GM23338 (cell line): ENCODE results near the gene BTLA. TPM values are rescaled to one million over a fixed set of nuclear protein-coding genes. Genes with fewer than 3 reads are reported as not detected.
A peak's percentile ranks its signal among the peaks of the same experiment; 100 is the strongest.

Experiments
- ATAC-seq: fragments of 200-7000 bp; cut with Tn5 transposase; 3 replicates; pipeline ENCODE4 v1.9.1; 2020
- DNase-seq: peaks from one replicate; pipeline ENCODE4 v3.0.0-alpha.2; 2015; ENCODE audit warnings: low spot score
- H2AFZ ChIP-seq: fragments of 200-600 bp; sonication (generic); 2 replicates; pipeline ENCODE4 v1.8.0; 2016; ENCODE audit warnings: antibody characterized with exemption, mild to moderate bottlenecking, moderate library complexity
- H3F3A ChIP-seq: fragments of 200-600 bp; sonication (generic); replicated peaks from 2 replicates; pipeline ENCODE4 v1.8.0; 2017; ENCODE audit warnings: antibody characterized with exemption, mixed run types, low read depth
- H3K27ac ChIP-seq: fragments of 200-600 bp; sonication (generic); 2 replicates; pipeline ENCODE4 v1.6.1; 2016; ENCODE audit warnings: low read depth
- H3K27me3 ChIP-seq: fragments of 200-600 bp; sonication (generic); 2 replicates; pipeline ENCODE4 v1.8.0; 2016; ENCODE audit warnings: mild to moderate bottlenecking, mixed run types, moderate library complexity; ENCODE audit not compliant: insufficient read depth
- H3K36me3 ChIP-seq: fragments of 200-600 bp; sonication (generic); 2 replicates; pipeline ENCODE4 v1.8.0; 2016; ENCODE audit warnings: mild to moderate bottlenecking; ENCODE audit not compliant: insufficient read depth
- H3K4me1 ChIP-seq: fragments of 200-600 bp; sonication (generic); 2 replicates; pipeline ENCODE4 v1.8.0; 2016; ENCODE audit warnings: mild to moderate bottlenecking, moderate library complexity; ENCODE audit not compliant: insufficient read depth
- H3K4me2 ChIP-seq: fragments of 200-600 bp; sonication (generic); 2 replicates; pipeline ENCODE4 v1.7.1; 2017; ENCODE audit warnings: mixed run types
- H3K4me3 ChIP-seq: fragments of 200-600 bp; sonication (generic); 2 replicates; pipeline ENCODE4 v1.6.1; 2016; ENCODE audit warnings: mixed run types
- H3K79me2 ChIP-seq: fragments of 200-600 bp; sonication (generic); replicated peaks from 2 replicates; pipeline ENCODE4 v1.8.0; 2017; ENCODE audit warnings: mild to moderate bottlenecking; ENCODE audit not compliant: insufficient read depth
- H3K9me2 ChIP-seq: fragments of 200-600 bp; sonication (generic); 2 replicates; pipeline ENCODE4 v1.8.0; 2017; ENCODE audit not compliant: insufficient read depth
- H4K20me1 ChIP-seq: fragments of 200-600 bp; sonication (generic); replicated peaks from 2 replicates; pipeline ENCODE4 v1.8.0; 2017; ENCODE audit warnings: mild to moderate bottlenecking; ENCODE audit not compliant: insufficient read depth
- H3K27ac Mint-ChIP-seq: 2 replicates; pipeline ENCODE4 v1.8.0; 2020; ENCODE audit warnings: inconsistent platforms, mild to moderate bottlenecking, moderate library complexity, mixed read lengths
- H3K27me3 Mint-ChIP-seq: 3 replicates; pipeline ENCODE4 v1.8.0; 2022; ENCODE audit warnings: low read depth, mild to moderate bottlenecking, moderate library complexity, mixed read lengths, inconsistent platforms; ENCODE audit not compliant: insufficient read depth, poor library complexity
- H3K36me3 Mint-ChIP-seq: 3 replicates; pipeline ENCODE4 v1.8.0; 2021; ENCODE audit warnings: low read depth, mild to moderate bottlenecking, inconsistent platforms, moderate library complexity, mixed read lengths
- H3K4me1 Mint-ChIP-seq: 3 replicates; pipeline ENCODE4 v1.8.0; 2020; ENCODE audit warnings: mild to moderate bottlenecking, inconsistent platforms, mixed read lengths
- H3K4me3 Mint-ChIP-seq: 3 replicates; pipeline ENCODE4 v1.8.0; 2021; ENCODE audit warnings: moderate library complexity, mild to moderate bottlenecking, inconsistent platforms, mixed read lengths
- H3K9me3 Mint-ChIP-seq: 3 replicates; pipeline ENCODE4 v1.8.0; 2020; ENCODE audit warnings: moderate library complexity, mild to moderate bottlenecking, inconsistent platforms, mixed read lengths
- CREB1 ChIP-seq: fragments of 250-450 bp; sonication (Bioruptor Pico); IDR thresholded peaks from 2 replicates; pipeline ENCODE4 v1.5.0; 2020; ENCODE audit warnings: low read depth, mild to moderate bottlenecking, moderate library complexity
- EZH2 ChIP-seq: fragments of 200-600 bp; sonication (generic); IDR thresholded peaks from one replicate; pipeline ENCODE4 v1.8.0; 2017; ENCODE audit warnings: antibody characterized with exemption, mild to moderate bottlenecking, low read depth; ENCODE audit not compliant: unreplicated experiment
- EZH2phosphoT487 ChIP-seq: fragments of 200-600 bp; sonication (generic); IDR thresholded peaks from one replicate; pipeline ENCODE4 v1.8.1; 2018; ENCODE audit warnings: antibody characterized with exemption; ENCODE audit not compliant: unreplicated experiment
- JUNB ChIP-seq: IDR thresholded peaks from one replicate; pipeline ENCODE4 v1.6.1; 2016; ENCODE audit warnings: antibody characterized with exemption; ENCODE audit not compliant: unreplicated experiment
- POLR2AphosphoS5 ChIP-seq: IDR thresholded peaks from 2 replicates; pipeline ENCODE4 v1.6.1; 2016; ENCODE audit warnings: antibody characterized with exemption, low read depth
- ZNF114 ChIP-seq: fragments of 250-450 bp; sonication (Bioruptor Pico); IDR thresholded peaks from 2 replicates; pipeline ENCODE4 v1.5.0; 2020; ENCODE audit warnings: mild to moderate bottlenecking, moderate library complexity
- ZNF331 ChIP-seq: fragments of 250-450 bp; sonication (Bioruptor Pico); IDR thresholded peaks from 2 replicates; pipeline ENCODE4 v1.5.0; 2020; ENCODE audit warnings: low read depth, mild to moderate bottlenecking, moderate library complexity
- ZNF462 ChIP-seq: fragments of 250-450 bp; sonication (Bioruptor Pico); IDR thresholded peaks from 2 replicates; pipeline ENCODE4 v1.5.0; 2020; ENCODE audit warnings: mild to moderate bottlenecking, moderate library complexity
- polyA plus RNA-seq: library from polyadenylated mRNA; unstranded; fragments of >200 nt; fragmentation: Nextera tagmentation; extraction: Ambion mirVana; gene quantifications from 2 replicates; pipeline ENCODE4 v1.2.1, GENCODE V29; 2016
- total RNA-seq: library from RNA; depleted of rRNA; stranded (reverse); fragments of >200 nt; shearing (Covaris generic); gene quantifications from 2 replicates; pipeline ENCODE4 v1.2.3, GENCODE V29; 2014

BTLA gene
- total and polyA plus RNA-seq, 2 experiments from 2014 or later: 0.44 TPM; not detected in 1

- TF ChIP-seq ZNF462 (CRISPR knock-in tag) (no peak), ZNF114 (CRISPR knock-in tag) (no peak)
Measured at GRCh38 chr3:112425382-112425781, 73.9 kb downstream of the BTLA start (continued).

GRCh38 chr3:112424394-112424793 is 74.9 kb downstream of the BTLA start:
- H3K4me1 Mint-ChIP-seq: peaks cover 34% of the 10 kb centered on the region
- peaks cover 16% of the 10 kb centered on the region for H3K27me3 Mint-ChIP-seq

More at GRCh38 chr3:112424394-112424793, 74.9 kb downstream of the BTLA start:
- no peaks in the 10 kb centered on the region for H3F3A ChIP-seq
- peaks cover 30% of the 10 kb centered on the region for H3K79me2 ChIP-seq
- no peak overlapping the region for H3K4me3 ChIP-seq
- H3K36me3 ChIP-seq: no peaks in the 10 kb centered on the region
- peak overlapping the region; percentile 78 for H3K27ac ChIP-seq
- no peak for ATAC-seq
- no peak overlapping the region for H2AFZ ChIP-seq
- H3K4me2 ChIP-seq: peak overlapping the region; percentile 34; the same call in 1 of the 2 replicates
- TF ChIP-seq JUNB (no peak), EZH2phosphoT487 (no peak), ZNF462 (CRISPR knock-in tag) (no peak), EZH2 (no peak), ZNF331 (CRISPR knock-in tag) (no peak), POLR2AphosphoS5 (no peak), CREB1 (no peak)
- Mint-ChIP-seq H3K9me3 (peaks cover 34% of the 10 kb centered on the region), H3K36me3 (peaks cover 63% of the 10 kb centered on the region), H3K4me3 (no peak overlapping the region), H3K27ac (peak overlapping the region; percentile 63; the same call in 1 of the 2 replicates)
- H3K9me2 ChIP-seq: no peaks in the 10 kb centered on the region
- DNase-seq: no peak
- peaks cover 39% of the 10 kb centered on the region for H3K4me1 ChIP-seq
- H3K27me3 ChIP-seq: no peaks in the 10 kb centered on the region
- H4K20me1 ChIP-seq: no peaks in the 10 kb centered on the region
